HG03342 (cell line): Measurements from ENCODE around the gene PDGFB.

Experiments used
- ATAC-seq: cut with Tn5 transposase; IDR thresholded peaks from one replicate; pipeline ENCODE4 v1.9.1; 2021; ENCODE audit warnings: mild to moderate bottlenecking, moderate library complexity; ENCODE audit not compliant: unreplicated experiment

Gene PDGFB

GRCh38 chr22:39244496-39245129 is at the start of gene PDGFB:
PDGFB (minus strand) TSS chr22:39244982; CDS start chr22:39243963, 1,019 bp downstream.
- ATAC-seq = no peak

DNA sequence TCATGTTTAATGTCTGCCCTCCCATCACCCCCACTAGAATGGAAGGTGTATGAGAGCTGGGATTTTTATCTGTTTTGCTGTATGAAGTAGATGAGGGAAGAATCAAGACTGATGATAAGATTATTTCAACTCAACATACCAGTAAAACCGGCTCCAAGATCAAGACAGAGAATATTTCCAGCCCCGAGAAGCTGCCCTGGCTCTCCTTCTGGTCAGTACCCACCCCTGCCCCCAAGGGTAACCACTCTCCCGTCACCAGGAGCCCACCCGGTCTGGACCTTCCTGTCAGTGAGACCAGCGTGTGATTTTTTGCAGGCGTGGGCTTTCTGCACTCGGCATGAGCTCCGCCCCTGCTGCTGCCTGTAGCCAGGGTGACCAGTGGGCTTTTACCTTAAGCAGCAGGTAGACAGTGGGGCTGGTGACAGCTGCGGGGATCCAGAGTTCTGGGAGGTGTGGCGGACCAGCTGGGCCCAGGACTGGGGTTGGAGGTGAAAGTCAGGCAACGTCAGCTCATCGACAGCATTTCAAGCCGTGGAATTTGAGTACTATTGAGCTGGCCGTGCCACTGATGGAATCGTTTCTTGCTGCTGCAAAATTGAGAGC is 49.1 kb upstream of the PDGFB start:
- ATAC-seq = no peak

DNA sequence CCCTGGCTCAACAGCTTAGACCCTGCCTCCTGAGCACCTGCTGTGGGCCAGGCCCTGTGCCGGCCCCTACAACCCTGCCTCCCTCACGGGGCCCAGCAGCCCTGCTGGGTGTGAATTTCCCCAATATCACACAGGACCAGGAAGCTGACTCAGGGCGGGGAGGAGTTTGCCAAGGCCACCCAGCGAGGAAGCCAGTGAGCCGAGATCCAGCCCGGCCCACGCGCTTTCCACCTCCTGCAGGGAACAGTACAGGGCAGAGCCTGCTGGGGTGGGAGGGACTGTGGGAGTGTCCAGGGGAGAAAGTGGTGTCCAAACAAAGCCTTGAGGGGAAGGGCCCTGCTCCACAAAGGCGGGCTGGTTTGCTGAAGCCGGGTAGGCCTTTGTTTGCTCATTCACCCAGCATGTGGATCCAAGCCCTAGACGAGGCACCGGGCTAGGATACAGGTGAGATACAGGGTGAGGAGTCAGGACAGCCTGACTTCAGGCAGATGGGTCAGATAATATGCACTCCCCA is 47.8 kb upstream of the PDGFB start:
- ATAC-seq = no peak

DNA sequence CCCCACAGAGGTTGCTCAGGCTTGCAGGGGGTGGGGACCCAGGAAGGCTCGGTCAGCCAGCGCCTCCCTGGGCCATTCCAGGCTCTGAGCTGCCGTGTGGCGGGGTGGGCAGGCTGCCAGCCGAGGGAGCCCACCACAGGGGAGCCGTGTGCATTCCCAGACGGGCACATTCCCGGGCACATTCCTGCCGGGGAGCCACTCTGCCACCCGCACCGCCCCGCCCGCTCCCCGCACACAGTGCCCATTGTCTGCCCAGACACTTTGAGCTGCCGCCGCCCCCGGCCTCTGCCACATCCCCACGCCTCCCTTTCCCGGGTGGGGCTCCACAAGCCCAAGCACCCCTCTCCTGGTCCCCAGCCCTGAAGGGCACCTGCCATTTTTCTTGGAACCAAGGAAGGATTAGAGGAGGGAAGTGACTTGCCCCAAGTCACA is 47.3 kb upstream of the PDGFB start:
- no peak for ATAC-seq

DNA sequence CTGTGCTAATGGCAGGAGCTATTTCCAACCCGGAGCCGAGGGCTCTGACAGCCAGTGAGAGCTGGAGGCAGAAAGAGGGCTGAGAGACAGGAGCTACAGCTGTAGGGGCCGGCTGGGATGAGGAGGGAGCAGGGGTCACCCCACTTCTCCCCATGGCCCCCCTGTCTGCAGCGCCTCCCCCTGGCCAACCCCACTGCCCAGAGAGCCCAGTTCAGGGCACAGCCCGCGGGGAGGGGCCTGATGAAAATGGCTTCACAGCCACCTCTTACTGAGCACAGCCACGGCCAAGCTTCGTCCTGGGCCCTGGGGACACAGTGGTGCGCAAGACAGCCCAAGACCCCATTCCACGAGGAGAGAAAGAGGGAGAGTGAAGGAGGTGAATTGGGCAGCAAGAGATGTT is 46.7 kb upstream of the PDGFB start:
- ATAC-seq = no peak

- ATAC-seq = no peak
These were observed 46.0 kb upstream of the PDGFB start for GRCh38 chr22:39290724-39291161.

DNA sequence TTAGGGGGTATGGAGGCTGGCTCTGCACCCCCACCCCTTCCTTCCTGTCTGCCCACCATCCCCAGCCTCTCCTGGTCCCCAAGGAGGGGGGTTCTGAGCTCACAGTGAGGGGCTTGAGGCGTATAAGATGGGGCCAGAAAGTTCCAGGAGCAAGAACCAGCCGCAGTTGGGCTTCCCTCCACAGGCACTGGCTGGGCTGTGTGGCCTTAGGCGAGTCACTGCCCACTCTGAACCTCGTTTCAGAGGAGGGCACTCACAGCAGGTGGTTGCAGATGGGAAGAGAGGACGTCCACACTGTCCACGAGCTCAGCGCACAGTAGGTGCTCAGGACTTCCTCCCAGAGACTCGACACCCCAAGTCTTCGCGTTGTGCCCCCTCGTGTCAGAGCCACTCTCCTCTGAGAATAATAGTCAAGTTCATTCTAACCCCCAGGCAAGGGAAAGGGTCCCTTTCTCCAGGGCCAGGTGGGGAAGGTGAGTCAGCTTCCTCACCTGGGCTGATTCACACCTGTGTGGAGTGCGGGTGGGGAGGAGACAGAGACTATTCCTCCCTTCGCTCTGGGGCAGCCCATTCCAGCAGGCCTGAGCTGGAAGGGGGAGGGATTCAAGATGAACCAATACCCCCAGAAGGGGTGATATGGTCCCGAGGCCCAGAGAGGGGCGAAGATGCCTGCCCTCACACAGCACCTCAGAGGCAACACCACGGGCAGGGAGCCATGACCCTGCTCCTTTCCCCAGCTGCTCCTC is 45.4 kb upstream of the PDGFB start:
- no peak for ATAC-seq

GRCh38 chr22:39289533-39289932 is 44.8 kb upstream of the PDGFB start:
- no peak for ATAC-seq

- no peak for ATAC-seq
These were observed 43.5 kb upstream of the PDGFB start for GRCh38 chr22:39288135-39288898.

DNA sequence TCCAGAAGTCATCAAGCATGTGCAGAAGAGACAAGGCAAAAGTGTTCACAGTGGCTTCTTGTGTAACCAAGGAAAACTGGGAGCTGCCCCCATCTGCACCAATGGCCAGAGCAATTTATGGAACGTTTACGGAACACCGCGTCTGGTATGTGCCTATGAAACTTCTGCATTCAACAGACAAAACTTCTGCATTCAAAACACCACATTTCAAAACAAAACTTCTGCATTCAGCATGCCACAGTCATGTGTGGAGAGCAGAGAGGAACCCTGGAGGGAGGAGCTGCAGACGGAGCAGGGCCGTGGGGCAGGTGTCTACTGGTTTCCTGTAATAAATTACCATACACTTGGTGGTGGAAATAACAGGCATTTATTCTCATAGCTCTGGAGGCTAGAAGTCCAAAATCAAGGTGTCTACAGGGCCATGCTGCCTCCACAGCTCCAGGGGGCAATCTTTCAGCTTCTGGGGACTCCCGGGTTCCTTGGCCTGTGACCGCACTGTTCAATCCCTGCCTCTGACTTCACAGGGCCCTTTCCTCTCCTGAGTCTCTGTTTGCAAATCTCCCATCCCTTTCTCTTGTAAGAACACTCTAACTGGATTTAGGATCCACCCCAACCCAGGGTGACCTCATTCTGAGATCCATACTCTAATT is 42.4 kb upstream of the PDGFB start:
- ATAC-seq = no peak

GRCh38 chr22:39284983-39285382 is 40.2 kb upstream of the PDGFB start:
- no peak for ATAC-seq

- ATAC-seq = no peak
These were observed 39.6 kb upstream of the PDGFB start for GRCh38 chr22:39284142-39284980.

GRCh38 chr22:39283322-39284141 is 38.8 kb upstream of the PDGFB start:
- no peak for ATAC-seq

DNA sequence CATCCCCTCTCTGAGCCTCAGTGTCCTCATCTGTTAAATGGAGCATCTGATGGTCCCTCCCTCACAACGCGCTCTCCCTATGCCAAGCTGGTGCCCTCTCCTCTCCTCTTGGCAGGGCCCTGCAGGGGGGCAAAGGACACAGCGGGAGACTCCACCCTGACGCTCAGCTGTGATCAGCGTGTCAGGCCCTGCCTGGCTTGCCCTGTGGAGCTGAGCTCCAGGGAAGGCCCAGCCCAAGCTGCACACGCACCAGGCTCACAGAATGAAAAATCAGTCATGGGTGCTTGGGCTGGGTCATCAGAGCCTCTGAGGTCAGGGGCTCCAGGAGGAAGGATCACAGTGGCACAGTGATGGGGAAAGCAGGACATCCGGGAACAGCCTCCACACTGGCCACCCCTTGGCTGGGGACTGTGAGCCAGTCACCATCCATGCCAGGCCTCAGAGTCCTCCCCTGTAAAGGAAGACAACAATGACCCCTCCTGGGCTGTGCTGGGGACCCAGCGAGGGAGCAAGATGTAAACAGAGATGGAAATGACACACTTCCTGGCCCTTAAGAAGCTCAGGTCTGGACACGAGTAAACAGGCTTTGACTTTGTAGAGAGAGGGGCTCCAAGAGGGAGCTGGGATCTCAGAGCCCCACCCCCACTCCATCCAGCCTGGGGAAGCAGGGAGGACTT is 38.0 kb upstream of the PDGFB start:
- ATAC-seq = no peak

DNA sequence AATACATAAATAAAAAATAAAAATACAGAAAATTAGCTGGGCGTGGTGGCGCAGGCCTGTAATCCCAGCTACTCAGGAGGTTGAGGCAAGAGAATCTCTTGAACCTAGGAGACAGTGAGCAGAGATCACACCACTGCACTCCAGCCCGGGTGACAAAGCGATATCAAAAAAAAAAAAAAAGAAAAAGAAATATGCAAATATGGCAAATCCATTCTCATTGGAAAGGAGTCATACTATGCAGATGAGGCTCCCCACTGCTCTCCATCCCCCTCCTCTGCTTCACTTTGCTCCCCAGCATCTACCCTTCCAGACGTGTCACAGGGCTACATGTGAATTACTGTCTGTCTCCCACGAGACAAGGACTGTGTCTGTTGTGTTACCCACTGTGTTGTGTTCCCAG is 36.3 kb upstream of the PDGFB start:
- no peak for ATAC-seq

- ATAC-seq = no peak
These were observed 35.5 kb upstream of the PDGFB start for GRCh38 chr22:39280250-39280649.

GRCh38 chr22:39279170-39279850 is 34.5 kb upstream of the PDGFB start:
- no peak for ATAC-seq

- ATAC-seq = no peak
These were observed 33.3 kb upstream of the PDGFB start for GRCh38 chr22:39278040-39278439.
